Endodermal cell (in vitro differentiated cells): ENCODE data around the gene MTA1. TPM values are rescaled to one million over a fixed set of nuclear protein-coding genes. Genes with fewer than 3 reads are reported as not detected.

Source experiments
- DNase-seq: peaks from one replicate; pipeline ENCODE4 v3.0.0-alpha.2; 2017
- H3K27ac ChIP-seq: 2 replicates; pipeline ENCODE4 v1.5.1; 2013; ENCODE audit warnings: mild to moderate bottlenecking, low read depth, low read length, moderate library complexity
- H3K27me3 ChIP-seq: 2 replicates; pipeline ENCODE4 v1.6.1; 2013; ENCODE audit warnings: mild to moderate bottlenecking, low read length, moderate library complexity; ENCODE audit not compliant: insufficient read depth, control insufficient read depth, poor library complexity, severe bottlenecking
- H3K36me3 ChIP-seq: 2 replicates; pipeline ENCODE4 v1.7.0; 2013; ENCODE audit warnings: mild to moderate bottlenecking, low read length, moderate library complexity; ENCODE audit not compliant: control insufficient read depth, insufficient read depth
- H3K4me1 ChIP-seq: one replicate; pipeline ENCODE4 v1.7.0; 2013; ENCODE audit warnings: low read length; ENCODE audit not compliant: control insufficient read depth, insufficient read depth
- H3K4me3 ChIP-seq: 2 replicates; pipeline ENCODE4 v1.5.1; 2013; ENCODE audit warnings: mild to moderate bottlenecking, low read length, moderate library complexity
- H3K9ac ChIP-seq: 2 replicates; pipeline ENCODE4 v1.6.1; 2013; ENCODE audit warnings: mild to moderate bottlenecking, low read length, moderate library complexity; ENCODE audit not compliant: poor library complexity, severe bottlenecking; ENCODE audit errors: extremely low read depth
- H3K9me3 ChIP-seq: 2 replicates; pipeline ENCODE4 v1.6.1; 2013; ENCODE audit warnings: mild to moderate bottlenecking, low read length, moderate library complexity; ENCODE audit not compliant: control insufficient read depth
- H3K27ac Mint-ChIP-seq: 2 replicates; pipeline ENCODE4 v1.8.0; 2020; ENCODE audit warnings: mixed read lengths
- H3K27me3 Mint-ChIP-seq: 2 replicates; pipeline ENCODE4 v1.8.0; 2021; ENCODE audit warnings: mild to moderate bottlenecking, mixed read lengths; ENCODE audit not compliant: insufficient read depth
- H3K36me3 Mint-ChIP-seq: 2 replicates; pipeline ENCODE4 v1.8.0; 2020; ENCODE audit warnings: low read depth, mixed read lengths
- H3K4me1 Mint-ChIP-seq: 2 replicates; pipeline ENCODE4 v1.8.0; 2020; ENCODE audit warnings: mixed read lengths
- H3K4me3 Mint-ChIP-seq: 2 replicates; pipeline ENCODE4 v1.8.0; 2020; ENCODE audit warnings: mild to moderate bottlenecking, moderate library complexity, mixed read lengths
- H3K9me3 Mint-ChIP-seq: 2 replicates; pipeline ENCODE4 v1.8.0; 2020; ENCODE audit warnings: mild to moderate bottlenecking, mixed read lengths
- WGBS, 2 experiments: methylation state at CpG; one replicate each; pipeline versions ENCODE4 v1.1.5 to v1.1.7; 2013; ENCODE audit warnings: missing lambda C conversion rate in 2 of 2, mixed read lengths in 1 of 2; ENCODE audit not compliant: insufficient coverage in 1 of 2, insufficient read length in 1 of 2; 5-methylcytosine and 5-hydroxymethylcytosine counted together
- total RNA-seq, 2 donors: library from RNA; stranded (reverse); fragmentation: NEBNext Ultra II Directional in 1 of 2; extraction: Animal tissue kit (Norgen Biotek cat#: 25700) in 1 of 2; gene quantifications; 2 replicates in 1 of 2; 3 replicates in 1 of 2; pipeline ENCODE4 v1.2.1, GENCODE V29; 2021
- TF ChIP-seq, protein P1 (sequence below): fragments of 200-600 bp; sonication (generic); conservative IDR thresholded peaks from 2 replicates; pipeline ENCODE4 v1.5.0; 2021; ENCODE audit warnings: antibody characterized with exemption, mild to moderate bottlenecking

MTA1 gene
- total RNA-seq, 2 donors from 2014 or later: 245 to 246 TPM

DNA sequence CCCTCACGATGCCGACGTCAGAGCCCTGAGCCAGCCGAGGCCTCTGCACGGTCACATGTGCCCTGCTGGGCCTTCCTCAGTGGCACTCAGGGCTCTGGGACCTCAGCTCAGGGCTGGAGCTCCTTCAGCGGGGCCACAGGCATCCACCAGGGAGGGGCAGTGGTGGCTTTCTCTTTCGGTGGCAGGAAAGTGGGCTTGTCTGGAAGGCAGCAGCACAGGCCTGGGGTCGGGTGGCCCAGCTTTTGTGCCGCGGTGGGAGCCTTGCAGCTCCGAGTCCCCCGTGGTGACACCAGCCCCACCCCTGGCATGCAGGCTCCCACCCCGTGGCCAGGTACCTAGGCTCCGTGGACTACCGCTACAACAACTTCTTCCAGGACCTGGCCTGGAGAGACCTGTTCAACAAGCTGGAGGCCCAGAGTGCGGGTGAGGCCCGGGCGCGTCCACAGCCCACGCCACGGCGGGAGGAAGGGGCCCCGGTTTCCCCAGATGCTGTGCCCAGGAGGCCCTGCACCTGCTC is 35.5 kb upstream of the MTA1 start:
- WGBS, 2 experiments: 95 to 97% methylated on average over 16 to 23 of the region's 23 CpGs
- Histone ChIP-seq H3K27ac (no peak overlapping the region), H3K36me3 (peaks cover 5% of the 10 kb centered on the region), H3K9ac (no peak overlapping the region), H3K9me3 (no peaks in the 10 kb centered on the region), H3K27me3 (no peaks in the 10 kb centered on the region), H3K4me1 (no peaks in the 10 kb centered on the region), H3K4me3 (no peak overlapping the region)
- Mint-ChIP-seq H3K9me3 (no peaks in the 10 kb centered on the region), H3K27me3 (no peaks in the 10 kb centered on the region), H3K27ac (no peak overlapping the region), H3K36me3 (peaks cover 24% of the 10 kb centered on the region), H3K4me3 (no peak overlapping the region), H3K4me1 (no peaks in the 10 kb centered on the region)
- TF ChIP-seq, protein P1, sequence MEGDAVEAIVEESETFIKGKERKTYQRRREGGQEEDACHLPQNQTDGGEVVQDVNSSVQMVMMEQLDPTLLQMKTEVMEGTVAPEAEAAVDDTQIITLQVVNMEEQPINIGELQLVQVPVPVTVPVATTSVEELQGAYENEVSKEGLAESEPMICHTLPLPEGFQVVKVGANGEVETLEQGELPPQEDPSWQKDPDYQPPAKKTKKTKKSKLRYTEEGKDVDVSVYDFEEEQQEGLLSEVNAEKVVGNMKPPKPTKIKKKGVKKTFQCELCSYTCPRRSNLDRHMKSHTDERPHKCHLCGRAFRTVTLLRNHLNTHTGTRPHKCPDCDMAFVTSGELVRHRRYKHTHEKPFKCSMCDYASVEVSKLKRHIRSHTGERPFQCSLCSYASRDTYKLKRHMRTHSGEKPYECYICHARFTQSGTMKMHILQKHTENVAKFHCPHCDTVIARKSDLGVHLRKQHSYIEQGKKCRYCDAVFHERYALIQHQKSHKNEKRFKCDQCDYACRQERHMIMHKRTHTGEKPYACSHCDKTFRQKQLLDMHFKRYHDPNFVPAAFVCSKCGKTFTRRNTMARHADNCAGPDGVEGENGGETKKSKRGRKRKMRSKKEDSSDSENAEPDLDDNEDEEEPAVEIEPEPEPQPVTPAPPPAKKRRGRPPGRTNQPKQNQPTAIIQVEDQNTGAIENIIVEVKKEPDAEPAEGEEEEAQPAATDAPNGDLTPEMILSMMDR: no peak
- DNase-seq: no peak

DNA sequence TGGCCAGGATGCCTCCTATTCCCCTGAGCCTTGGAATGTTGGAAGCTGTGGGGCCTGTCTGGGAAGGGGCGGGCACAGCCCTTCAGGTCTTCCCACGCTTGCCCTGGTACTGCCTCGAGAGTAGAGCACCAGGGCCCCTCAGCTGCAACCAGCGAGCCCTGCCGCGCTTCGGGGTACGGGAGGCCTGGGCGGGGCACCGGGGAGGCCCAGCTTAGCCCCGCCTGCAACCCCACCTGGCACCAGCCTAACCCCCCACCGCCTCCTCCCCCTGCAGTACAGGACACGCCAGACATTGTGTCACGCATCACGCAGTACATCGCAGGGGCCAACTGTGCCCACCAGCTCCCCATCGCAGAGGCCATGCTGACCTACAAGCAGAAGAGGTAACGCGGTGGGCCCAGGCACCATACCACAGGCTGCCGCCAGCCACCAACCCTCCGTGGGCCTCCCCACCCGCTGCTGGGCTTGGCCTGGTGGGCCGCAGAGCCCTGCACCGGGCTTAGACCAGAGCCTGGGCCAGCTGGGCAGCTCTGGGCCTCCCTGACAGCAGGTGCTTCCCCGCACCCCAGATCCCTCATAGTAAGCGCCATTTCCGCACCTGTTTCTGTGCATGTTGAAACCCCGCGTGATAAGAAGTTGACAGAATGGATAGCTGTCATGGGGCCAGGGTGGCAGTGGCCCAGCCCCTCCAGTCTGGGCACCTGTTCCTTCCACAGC is 34.9 kb upstream of the MTA1 start:
- TF ChIP-seq, protein P1: no peak
- no peaks in the 10 kb centered on the region for H3K4me1 ChIP-seq
- H3K27me3 Mint-ChIP-seq: no peaks in the 10 kb centered on the region
- H3K4me3 ChIP-seq: no peak overlapping the region
- no peaks in the 10 kb centered on the region for H3K9me3 ChIP-seq
- WGBS, 2 experiments: 95 to 99% methylated on average over 10 to 29 of the region's 29 CpGs
- no peak for DNase-seq
- H3K36me3 ChIP-seq: peaks cover 5% of the 10 kb centered on the region
- H3K9ac ChIP-seq: no peak overlapping the region
- no peaks in the 10 kb centered on the region for H3K9me3 Mint-ChIP-seq
- H3K27ac Mint-ChIP-seq: no peak overlapping the region
- no peak overlapping the region for H3K4me3 Mint-ChIP-seq
- H3K36me3 Mint-ChIP-seq: peaks cover 23% of the 10 kb centered on the region
- no peaks in the 10 kb centered on the region for H3K4me1 Mint-ChIP-seq
- H3K27me3 ChIP-seq: no peaks in the 10 kb centered on the region
- no peak overlapping the region for H3K27ac ChIP-seq

DNA sequence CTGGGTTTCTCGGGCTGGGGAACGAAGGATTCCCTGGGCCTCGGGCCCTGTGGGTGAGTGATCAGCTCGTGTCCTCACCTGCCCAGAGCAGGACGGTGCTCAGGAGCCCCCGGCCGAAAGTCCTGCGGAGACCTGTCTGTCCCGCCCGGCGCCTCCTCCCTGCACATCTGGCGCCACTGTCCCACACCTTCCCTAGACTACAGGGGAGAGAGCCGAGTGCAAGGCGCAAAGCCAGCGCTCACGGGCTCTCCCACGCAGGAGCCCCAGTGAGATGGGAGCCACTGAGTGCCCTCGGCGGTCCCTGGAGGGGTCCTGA is 34.3 kb upstream of the MTA1 start:
- Histone ChIP-seq H3K9ac (no peak overlapping the region), H3K9me3 (no peaks in the 10 kb centered on the region), H3K4me3 (no peak overlapping the region), H3K36me3 (peaks cover 5% of the 10 kb centered on the region), H3K27me3 (no peaks in the 10 kb centered on the region), H3K27ac (no peak overlapping the region), H3K4me1 (no peaks in the 10 kb centered on the region)
- peaks cover 21% of the 10 kb centered on the region for H3K36me3 Mint-ChIP-seq
- 95 to 96% methylated on average over 11 to 19 of the region's 19 CpGs for WGBS, 2 experiments
- H3K9me3 Mint-ChIP-seq: no peaks in the 10 kb centered on the region
- no peak for DNase-seq
- no peaks in the 10 kb centered on the region for H3K4me1 Mint-ChIP-seq
- no peak overlapping the region for H3K4me3 Mint-ChIP-seq
- H3K27me3 Mint-ChIP-seq: no peaks in the 10 kb centered on the region
- H3K27ac Mint-ChIP-seq: no peak overlapping the region
- TF ChIP-seq, protein P1: no peak
